GM12801 (cell line): ENCODE measurements around the gene ZDHHC8.

ENCODE experiments used
- TF ChIP-seq, protein P1 (sequence below): IDR thresholded peaks from one replicate; pipeline ENCODE4 v1.5.1; 2011; ENCODE audit warnings: control low read depth; ENCODE audit not compliant: insufficient read length; ENCODE audit errors: extremely low read depth

The ZDHHC8 gene

DNA sequence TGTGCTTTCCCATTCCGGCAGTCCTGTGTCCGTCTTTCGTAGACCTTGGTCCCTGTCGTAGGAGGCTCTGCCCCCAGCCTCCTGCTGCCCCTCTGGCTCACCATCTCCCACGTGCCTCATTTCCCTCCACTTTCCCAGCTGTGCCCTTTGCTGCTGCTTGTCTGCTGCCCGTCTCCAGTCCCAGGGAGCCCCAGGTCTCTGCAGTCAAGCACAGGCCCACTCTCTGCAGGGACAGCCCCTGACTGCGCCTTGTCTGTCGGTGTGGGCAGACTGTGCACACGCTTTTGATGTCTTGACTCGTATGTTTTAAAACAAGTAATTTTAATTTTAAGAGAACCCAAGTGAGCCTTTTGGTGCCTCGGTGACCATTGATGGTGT, 39.1 kb upstream of the ZDHHC8 start:
- TF ChIP-seq, protein P1, sequence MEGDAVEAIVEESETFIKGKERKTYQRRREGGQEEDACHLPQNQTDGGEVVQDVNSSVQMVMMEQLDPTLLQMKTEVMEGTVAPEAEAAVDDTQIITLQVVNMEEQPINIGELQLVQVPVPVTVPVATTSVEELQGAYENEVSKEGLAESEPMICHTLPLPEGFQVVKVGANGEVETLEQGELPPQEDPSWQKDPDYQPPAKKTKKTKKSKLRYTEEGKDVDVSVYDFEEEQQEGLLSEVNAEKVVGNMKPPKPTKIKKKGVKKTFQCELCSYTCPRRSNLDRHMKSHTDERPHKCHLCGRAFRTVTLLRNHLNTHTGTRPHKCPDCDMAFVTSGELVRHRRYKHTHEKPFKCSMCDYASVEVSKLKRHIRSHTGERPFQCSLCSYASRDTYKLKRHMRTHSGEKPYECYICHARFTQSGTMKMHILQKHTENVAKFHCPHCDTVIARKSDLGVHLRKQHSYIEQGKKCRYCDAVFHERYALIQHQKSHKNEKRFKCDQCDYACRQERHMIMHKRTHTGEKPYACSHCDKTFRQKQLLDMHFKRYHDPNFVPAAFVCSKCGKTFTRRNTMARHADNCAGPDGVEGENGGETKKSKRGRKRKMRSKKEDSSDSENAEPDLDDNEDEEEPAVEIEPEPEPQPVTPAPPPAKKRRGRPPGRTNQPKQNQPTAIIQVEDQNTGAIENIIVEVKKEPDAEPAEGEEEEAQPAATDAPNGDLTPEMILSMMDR, result no peak

DNA sequence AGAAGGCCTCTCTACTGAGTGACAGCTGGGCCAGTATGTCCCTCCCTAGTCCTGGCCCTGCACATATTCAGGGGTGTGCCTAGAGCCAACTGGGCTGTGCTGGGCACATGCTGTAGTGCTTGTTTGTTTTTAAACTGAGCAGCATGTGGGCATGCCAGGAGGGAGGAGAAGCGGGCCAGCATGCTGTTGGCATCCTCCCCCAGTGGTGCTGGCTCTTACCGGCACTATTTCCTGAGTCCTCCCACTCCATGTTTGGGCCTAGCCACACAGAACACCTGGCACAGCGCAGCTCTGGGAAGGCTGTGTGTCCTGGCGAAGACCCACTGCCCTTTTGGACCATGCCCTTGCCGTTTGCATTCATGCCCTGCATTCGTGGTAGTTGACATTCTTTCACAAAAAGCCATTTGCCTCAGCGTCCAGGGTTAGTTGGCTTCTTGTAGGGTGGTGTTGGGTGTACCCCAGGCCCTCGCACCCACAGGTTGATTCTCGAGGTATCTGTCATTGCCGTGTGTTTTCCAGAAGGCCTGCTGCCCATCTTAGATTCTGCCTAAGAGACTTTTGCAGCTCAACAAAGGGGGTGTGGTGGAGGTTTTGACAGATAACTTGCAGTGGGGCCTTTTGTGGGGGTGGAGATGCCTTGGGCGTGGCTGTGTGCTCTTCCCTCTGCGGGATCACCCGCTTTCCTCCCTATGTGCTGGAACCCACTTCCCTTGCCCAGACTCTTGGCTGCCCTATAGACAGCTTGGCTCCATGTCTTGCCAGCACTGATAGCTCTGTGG, 38.0 kb upstream of the ZDHHC8 start:
- TF ChIP-seq, protein P1, result no peak

DNA sequence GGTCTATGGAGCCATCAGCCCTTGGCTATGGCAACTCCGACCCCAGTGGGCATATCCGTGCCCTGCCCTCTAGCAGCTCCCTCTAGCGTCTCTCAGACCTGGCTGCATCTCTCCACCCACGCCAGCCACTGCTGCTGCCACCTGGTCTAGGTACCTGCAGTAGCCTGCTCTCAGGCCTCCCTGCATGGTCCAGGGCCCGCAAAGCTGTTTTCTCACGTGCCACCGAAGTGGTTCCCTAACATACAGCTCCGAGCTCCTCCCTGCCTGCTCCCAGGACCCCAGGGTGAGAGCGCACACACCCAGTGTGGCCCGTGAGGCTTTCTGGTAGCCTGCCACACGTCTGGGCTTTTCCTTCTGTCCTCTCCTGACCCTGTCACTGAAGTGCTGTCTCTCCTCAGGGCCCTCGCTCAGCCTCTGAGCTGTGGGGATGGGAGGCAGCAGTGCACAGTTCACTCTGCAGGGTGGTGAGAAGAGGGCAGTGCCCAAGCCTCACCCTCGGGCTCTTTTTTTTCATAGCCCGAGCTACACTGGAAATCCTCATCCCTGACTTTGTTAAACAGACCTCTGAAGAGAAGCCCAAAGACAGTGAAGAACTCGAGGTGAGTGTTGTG, 37.3 kb upstream of the ZDHHC8 start:
- TF ChIP-seq, protein P1, result no peak

GRCh38 chr22:20095521-20095920, 36.1 kb upstream of the ZDHHC8 start:
- TF ChIP-seq, protein P1, result no peak

DNA sequence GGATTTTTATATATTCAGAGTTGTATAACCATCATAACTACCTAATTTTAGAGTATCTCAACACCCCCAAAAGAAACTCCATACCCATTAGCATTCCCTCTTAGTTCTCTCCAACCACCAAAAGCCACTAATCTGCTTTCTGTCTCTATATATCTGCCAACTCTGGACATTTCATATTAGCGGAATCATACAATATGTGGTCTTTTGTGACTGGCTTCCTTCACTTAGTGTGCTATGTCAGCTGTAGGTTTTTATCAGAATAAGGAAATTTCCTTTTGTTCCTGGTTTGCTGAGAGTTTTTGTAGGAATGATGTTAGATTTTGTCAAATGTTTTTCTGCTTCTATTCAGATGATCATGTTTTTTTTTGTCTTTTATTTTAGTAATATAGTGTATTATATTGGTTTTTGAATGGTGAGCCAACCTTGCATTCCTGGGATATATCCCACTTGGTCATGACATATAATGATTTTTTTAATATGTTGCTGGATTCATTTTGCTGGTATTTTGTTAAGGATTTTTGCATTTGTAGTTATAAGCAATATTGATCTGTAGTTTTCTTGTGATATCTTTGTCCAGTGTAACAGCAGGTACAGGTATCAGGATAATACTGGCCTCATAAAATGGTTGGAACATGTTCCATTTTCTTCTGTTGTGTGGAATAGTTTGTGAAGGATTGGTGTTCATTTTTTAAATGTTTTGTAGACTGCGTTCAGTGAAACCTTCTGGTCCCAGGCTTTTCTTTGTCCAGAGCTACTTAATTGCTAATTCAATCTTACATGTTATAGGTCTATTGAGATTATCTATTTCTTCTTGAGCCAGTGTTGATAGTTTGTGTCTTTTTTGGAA, 34.8 kb upstream of the ZDHHC8 start:
- TF ChIP-seq, protein P1, result no peak

DNA sequence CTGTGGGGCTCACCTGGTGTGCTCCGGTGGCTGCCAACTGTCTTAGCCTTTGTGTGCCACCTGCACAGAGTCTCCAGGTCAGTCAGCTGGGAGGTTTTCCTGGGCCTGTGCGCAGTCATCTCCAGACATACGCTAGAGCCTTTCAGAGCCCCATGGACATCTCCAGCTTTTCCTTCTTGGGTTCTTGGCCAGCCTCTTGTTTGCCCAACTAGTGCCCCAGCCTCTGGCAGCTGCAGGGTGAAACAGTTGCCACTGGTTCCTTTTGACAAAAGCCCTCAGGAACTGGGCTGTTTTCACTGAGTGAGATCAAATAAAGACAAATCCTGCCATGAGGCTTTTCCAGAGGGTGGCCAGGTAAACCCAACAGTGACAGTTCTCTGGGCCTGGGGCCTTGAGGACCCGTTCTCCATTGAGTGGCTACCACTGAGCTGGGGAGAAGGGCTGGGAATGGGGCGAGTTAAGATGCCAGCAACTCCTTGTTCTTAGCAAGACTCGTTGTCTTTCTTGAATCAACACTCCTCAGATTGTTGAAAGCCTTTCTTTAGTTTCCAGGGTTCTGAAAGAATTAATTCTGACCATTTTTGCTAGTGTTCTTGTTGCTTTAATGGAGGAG, 32.4 kb upstream of the ZDHHC8 start:
- TF ChIP-seq, protein P1, result no peak

DNA sequence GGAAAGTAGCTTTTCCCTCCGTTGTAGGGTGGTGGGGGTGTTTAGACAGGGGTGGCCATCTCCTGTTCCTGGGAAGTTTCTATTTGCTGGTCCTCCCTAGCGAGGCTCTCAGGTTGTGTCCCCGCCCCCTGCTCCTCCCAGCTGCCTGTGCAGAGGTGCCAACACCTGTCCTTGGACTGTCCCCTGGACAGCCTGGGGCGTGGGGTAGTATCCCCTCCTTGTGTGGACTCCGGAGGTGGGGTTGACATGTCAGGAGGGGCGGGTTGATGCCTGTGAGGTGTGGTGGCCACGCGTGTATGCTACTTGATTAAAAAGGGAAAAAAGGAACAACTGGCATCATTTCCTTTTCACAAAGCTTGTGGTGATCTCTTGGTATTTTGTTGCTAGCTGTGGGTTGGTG, 30.0 kb upstream of the ZDHHC8 start:
- TF ChIP-seq, protein P1, result no peak
